Muscle layer of duodenum (tissue), 2 donors: ENCODE measurements around the gene GNA15.
A peak's percentile ranks its signal among the peaks of the same experiment; 100 is the strongest.

Source experiments
- H3K27ac ChIP-seq: one replicate; pipeline ENCODE4 v1.7.0; 2013; ENCODE audit warnings: mild to moderate bottlenecking, low read length
- H3K27me3 ChIP-seq: one replicate; pipeline ENCODE4 v1.7.0; 2013; ENCODE audit warnings: low read depth, mild to moderate bottlenecking, control low read depth, low read length
- H3K36me3 ChIP-seq, 2 donors: one replicate each; pipeline ENCODE4 v1.7.0; 2013; ENCODE audit warnings: low read length in 2 of 2, control low read depth in 1 of 2, mild to moderate bottlenecking in 1 of 2; ENCODE audit not compliant: insufficient read depth in 2 of 2, control insufficient read depth in 1 of 2
- H3K4me1 ChIP-seq, 2 donors: one replicate each; pipeline ENCODE4 v1.7.0; 2013; ENCODE audit warnings: low read length in 2 of 2, mild to moderate bottlenecking in 2 of 2, control low read depth in 1 of 2, moderate library complexity in 1 of 2; ENCODE audit not compliant: insufficient read depth in 2 of 2, control insufficient read depth in 1 of 2
- H3K4me3 ChIP-seq, 2 donors: one replicate each; pipeline ENCODE4 v1.7.0; 2013; ENCODE audit warnings: low read length in 2 of 2, low read depth in 1 of 2, mild to moderate bottlenecking in 1 of 2
- H3K9me3 ChIP-seq, 2 donors: one replicate each; pipeline ENCODE4 v1.7.0; 2013; ENCODE audit warnings: low read length in 2 of 2, control low read depth in 1 of 2, mild to moderate bottlenecking in 1 of 2; ENCODE audit not compliant: control insufficient read depth in 1 of 2
- donor health status: healthy.

GNA15 gene

DNA sequence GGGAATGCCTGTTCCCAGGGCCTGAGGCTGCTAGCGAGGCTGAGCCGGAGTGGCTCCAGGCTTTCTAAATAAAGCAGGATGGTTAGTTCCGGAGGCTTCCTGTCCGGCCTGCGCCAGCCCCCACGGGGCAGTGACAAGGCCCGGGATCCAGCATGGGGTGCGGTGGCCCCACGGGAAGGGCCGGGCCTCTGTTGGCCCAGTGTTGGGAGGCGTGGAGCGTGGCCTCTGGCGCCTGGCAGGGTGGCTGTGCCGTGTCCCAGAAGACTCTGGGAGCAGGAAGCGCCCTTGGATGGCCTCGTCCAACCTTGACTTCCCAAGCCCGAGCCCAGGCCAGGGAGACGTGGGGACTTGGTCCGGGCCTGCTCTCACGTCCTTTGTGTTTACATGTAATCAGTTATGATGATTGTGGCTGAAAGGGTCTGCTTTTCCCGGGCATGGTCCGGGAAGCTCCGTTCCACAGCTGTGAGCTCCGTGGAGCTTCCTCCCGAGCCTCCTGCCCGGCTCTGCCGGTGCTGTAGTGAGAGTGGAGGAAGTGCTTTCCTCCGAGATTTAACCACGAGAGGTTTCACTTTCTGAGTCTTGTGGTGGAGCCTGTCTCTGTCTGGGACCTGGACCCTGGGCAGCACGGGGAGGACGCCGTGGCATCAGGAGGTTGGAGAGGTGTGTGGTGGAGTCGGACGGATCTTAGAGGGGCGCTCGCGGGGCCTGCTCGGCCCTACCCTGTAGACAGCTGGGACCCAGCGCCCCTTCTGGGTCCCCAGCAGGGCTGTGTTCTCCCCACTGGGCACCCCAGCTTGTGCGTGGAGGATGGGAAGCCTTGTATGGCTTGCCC is 37.1 kb upstream of the GNA15 start:
- no peaks in the 10 kb centered on the region for H3K27me3 ChIP-seq
- no peaks in the 10 kb centered on the region for H3K9me3 ChIP-seq
- H3K4me3 ChIP-seq: peak overlapping the region; percentile 55 to 59
- H3K27ac ChIP-seq: peak overlapping the region; percentile 87
- H3K36me3 ChIP-seq: no peaks in the 10 kb centered on the region
- peaks cover 4 to 63% of the 10 kb centered on the region in 2 donors for H3K4me1 ChIP-seq

- H3K4me1 ChIP-seq: peaks cover 4 to 69% of the 10 kb centered on the region in 2 donors
- H3K27ac ChIP-seq: peak overlapping the region; percentile 87
- H3K36me3 ChIP-seq: no peaks in the 10 kb centered on the region
- H3K9me3 ChIP-seq: no peaks in the 10 kb centered on the region
- H3K27me3 ChIP-seq: no peaks in the 10 kb centered on the region
- peak overlapping the region; percentile 55 to 59 for H3K4me3 ChIP-seq
Measured at GRCh38 chr19:3099347-3100145, 36.3 kb upstream of the GNA15 start.

GRCh38 chr19:3100331-3100730 is 35.5 kb upstream of the GNA15 start:
- no peak overlapping the region for H3K4me3 ChIP-seq
- H3K27me3 ChIP-seq: no peaks in the 10 kb centered on the region
- no peak overlapping the region for H3K27ac ChIP-seq
- H3K9me3 ChIP-seq: no peaks in the 10 kb centered on the region
- no peaks in the 10 kb centered on the region for H3K36me3 ChIP-seq
- peaks cover 4 to 68% of the 10 kb centered on the region in 2 donors for H3K4me1 ChIP-seq

DNA sequence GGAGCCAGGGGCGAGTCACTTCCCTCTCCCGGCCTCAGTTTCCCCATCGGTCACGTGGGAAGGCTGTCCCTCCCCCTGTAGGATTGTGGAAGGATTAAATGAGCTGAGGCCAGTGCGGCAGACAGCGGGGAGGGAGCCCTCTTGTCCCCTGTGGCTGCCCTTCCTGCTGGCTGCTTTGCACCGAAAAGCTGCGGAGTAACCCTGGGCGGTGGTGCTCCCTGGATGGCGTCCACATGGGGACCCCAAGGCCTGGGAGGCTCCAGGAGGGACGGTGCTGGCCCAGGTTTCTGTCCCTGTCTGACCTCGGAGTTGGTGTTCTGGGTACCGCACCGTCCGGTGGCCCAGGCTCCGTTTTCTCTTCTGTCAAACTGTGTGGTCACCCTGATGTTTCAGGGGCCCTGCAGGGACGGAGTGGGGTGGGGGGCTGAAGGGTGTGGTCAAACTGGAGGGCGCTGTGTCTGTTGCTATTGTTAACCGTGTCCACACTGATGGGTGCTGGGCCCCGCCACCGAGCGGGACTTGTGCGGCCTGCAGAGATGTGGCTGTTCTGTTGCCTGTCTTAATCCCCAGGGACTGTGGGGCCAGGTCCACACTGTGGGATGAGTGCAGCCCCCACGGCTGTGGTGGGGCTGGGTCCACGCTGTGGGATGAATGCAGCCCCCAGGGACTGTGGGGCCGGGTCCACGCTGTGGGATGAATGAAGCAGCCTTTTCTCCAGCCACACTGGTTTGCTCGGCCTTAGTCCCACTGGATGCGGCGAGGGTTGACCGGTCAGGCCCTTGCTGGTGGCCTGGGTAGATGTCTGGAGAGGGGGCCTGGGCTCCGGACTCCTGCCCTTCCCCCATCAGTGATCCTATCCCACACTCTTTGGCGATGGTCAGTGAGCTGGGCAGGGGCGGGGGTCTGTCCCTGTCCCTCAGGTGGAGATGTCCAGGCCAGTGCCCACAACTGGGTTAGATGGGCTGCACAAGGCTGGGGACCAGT is 34.8 kb upstream of the GNA15 start:
- peaks cover 4 to 61% of the 10 kb centered on the region in 2 donors for H3K4me1 ChIP-seq
- H3K4me3 ChIP-seq: no peak overlapping the region
- H3K27ac ChIP-seq: no peak overlapping the region
- no peaks in the 10 kb centered on the region for H3K36me3 ChIP-seq
- H3K27me3 ChIP-seq: no peaks in the 10 kb centered on the region
- no peaks in the 10 kb centered on the region for H3K9me3 ChIP-seq

DNA sequence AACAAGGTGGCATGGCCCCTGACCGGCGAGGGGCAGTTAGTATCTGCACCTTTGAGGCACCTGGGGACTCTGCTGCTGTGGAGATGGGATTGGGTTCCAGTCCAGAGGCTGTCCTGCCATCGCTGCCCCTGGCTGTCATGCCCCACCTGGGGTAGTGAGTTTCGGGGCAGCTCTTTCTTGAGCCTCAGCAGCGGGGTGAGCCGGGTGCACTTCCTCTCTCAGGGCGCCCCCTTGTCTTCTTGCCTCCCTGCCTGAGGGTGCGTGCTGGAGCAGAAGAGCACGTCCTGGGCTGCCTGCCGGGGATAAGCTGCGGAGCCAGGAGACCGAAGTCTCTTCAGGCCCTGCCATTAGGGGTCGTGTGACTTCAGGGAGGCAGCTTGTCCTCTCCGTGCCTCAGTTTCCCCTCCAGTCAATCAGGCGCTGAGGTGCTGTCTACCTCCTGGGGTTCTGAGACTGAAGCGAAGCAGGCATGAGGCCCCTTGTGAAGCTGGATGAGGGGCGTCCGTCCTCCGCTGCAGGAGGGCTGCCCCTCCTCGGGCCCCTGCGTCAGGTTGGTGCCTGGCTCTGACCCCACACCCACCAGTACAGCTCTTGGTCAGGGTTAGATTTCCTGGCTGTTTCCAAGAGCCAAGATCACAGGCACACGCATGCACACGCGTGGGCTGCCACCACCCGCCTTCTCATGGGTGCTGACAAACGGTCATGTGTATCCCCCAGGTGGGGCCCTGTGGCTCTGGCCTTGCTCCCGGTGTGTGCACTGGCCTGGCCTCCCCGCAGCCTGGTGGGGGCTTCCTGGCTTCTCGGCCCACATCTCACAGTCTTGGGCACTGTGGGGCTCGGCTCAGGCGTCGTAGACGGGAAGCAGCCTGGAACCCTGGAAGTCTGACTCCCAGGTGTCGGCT is 33.3 kb upstream of the GNA15 start:
- no peaks in the 10 kb centered on the region for H3K9me3 ChIP-seq
- H3K36me3 ChIP-seq: no peaks in the 10 kb centered on the region
- H3K4me1 ChIP-seq: peaks cover 6 to 46% of the 10 kb centered on the region in 2 donors
- no peaks in the 10 kb centered on the region for H3K27me3 ChIP-seq
- H3K4me3 ChIP-seq: no peak overlapping the region
- no peak overlapping the region for H3K27ac ChIP-seq

DNA sequence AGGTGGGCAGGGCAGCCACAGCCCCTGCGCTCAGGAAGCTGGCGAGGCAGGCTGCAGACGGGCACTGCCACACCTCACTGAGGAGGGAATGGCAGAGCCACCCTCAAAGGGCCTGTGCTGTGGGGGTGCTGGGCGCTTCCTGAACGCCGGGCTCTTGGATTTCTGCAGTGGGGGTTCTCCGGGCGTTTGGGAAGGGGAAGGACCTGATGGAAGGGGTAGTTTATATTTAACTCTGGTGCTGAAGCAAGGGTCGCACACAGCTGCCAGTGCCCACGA is 31.2 kb upstream of the GNA15 start:
- H3K4me1 ChIP-seq: peaks cover 6 to 31% of the 10 kb centered on the region in 2 donors

DNA sequence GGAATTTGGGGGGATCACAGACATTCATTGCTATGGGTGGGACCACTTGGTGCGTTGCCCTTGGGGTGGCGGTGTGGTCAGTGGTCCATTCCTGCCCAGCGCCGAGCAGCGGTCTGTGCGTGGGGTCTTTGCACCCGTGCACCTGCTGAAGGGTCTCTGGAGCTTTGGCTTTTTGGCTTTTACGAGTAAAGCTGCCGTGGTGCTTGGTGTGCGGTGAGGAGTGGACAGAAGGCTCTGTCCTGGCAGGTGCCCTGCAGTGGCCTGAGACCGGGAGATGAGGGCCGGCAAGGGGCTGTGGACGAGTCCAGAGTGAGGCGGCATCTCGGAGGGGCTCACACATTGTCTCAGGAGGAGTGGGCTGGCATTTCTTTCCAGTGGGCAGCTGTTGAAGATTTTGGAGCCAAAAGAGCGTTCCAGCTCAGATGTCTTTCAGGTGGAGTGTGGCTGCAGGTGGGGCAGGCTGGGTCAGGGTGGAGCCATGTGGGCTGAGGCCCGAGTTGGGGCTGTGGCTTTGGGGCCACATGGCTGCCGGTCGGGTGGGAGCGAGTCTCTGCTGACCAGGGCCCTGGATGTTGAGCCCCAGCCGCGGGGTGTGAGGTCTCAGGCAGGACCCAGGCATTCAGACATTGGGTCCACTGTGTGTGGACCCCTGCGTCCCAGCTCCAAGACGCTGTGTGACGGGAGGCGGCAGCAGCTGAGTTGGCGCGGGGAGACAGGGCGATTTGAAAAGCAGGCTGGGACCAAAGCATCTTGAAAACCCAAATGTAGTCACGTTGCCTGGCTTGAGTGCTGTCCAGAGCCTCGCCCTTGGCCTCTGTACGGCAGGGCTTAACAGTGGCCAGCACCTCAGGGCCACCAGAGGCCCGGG is 30.0 kb upstream of the GNA15 start:
- Histone ChIP-seq H3K4me3 (no peak overlapping the region), H3K4me1 (peaks cover 6 to 19% of the 10 kb centered on the region in 2 donors), H3K27ac (no peak overlapping the region), H3K9me3 (no peaks in the 10 kb centered on the region), H3K36me3 (peaks cover 0 to 6% of the 10 kb centered on the region in 2 donors), H3K27me3 (no peaks in the 10 kb centered on the region)

More for the DNA sequence above, 31.2 kb upstream of the GNA15 start:
- no peak overlapping the region for H3K27ac ChIP-seq
- no peaks in the 10 kb centered on the region for H3K27me3 ChIP-seq
- H3K4me3 ChIP-seq: no peak overlapping the region
- no peaks in the 10 kb centered on the region for H3K36me3 ChIP-seq
- H3K9me3 ChIP-seq: no peaks in the 10 kb centered on the region

GRCh38 chr19:3106509-3107141 is 29.2 kb upstream of the GNA15 start:
- Histone ChIP-seq H3K9me3 (no peaks in the 10 kb centered on the region), H3K27ac (no peak overlapping the region), H3K27me3 (no peaks in the 10 kb centered on the region), H3K36me3 (peaks cover 0 to 11% of the 10 kb centered on the region in 2 donors), H3K4me1 (peaks cover 6 to 14% of the 10 kb centered on the region in 2 donors), H3K4me3 (no peak overlapping the region)

DNA sequence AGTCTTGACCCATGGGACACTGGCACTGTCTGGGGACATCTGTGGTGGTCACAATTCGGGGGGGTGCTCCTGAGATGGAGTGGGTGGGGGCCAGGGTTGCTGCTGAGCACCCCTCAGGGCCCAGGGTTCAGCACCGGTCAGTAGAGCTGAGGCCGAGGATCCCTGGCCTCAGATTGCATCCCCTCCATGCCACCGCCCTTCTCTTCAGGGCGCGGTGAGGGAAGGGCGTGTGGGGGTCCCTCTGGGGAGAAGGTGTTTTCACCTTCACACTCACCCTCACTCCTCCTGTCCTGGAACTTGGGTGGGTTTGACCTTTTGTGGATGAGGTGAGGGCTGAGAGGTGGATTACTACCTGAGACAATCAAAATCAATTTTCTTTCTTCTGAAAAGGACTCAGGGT is 28.2 kb upstream of the GNA15 start:
- H3K27me3 ChIP-seq: no peaks in the 10 kb centered on the region
- H3K4me1 ChIP-seq: peaks cover 6 to 14% of the 10 kb centered on the region in 2 donors
- no peaks in the 10 kb centered on the region for H3K9me3 ChIP-seq
- H3K4me3 ChIP-seq: no peak overlapping the region
- peaks cover 0 to 14% of the 10 kb centered on the region in 2 donors for H3K36me3 ChIP-seq
- H3K27ac ChIP-seq: no peak overlapping the region
